Muscle of arm (tissue), 12 donors: ENCODE results near the gene ATXN2. TPM values are rescaled to one million over a fixed set of nuclear protein-coding genes. Genes with fewer than 3 reads are reported as not detected.

Experiments
- DNase-seq: peaks from one replicate; pipeline ENCODE4 v3.0.0-alpha.2; 2013
- polyA plus RNA-seq, 12 donors: library from polyadenylated mRNA; unstranded; fragments of 120-200 nt; gene quantifications; one replicate each; pipeline ENCODE4 v1.2.1, GENCODE V29; 2013; ENCODE audit not compliant: insufficient read length in 12 of 12

ATXN2 gene
- polyA plus RNA-seq, 12 donors = 38.6 to 93.3 (median 53.1) TPM; not detected in 1

DNA sequence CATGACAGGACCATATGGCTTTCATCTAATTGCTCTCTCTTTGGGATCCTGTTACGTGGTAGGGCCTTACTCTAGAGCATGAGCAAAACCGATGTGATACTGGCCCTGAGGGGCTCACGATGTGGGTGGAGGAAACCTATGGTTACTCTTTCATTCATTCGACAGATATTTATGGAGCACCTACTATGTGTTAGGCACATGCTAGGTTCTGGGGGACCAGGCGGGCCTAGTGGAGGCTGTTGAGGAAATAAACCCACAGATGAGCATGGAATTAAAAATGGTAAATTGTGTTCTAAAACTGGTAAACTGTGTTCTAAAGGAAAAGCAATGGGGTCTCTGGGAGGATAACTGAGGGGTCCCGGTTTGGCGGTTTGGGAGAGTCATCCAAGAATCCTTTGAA lies 178.6 kb downstream of the ATXN2 start:
- DNase-seq = no peak

DNA sequence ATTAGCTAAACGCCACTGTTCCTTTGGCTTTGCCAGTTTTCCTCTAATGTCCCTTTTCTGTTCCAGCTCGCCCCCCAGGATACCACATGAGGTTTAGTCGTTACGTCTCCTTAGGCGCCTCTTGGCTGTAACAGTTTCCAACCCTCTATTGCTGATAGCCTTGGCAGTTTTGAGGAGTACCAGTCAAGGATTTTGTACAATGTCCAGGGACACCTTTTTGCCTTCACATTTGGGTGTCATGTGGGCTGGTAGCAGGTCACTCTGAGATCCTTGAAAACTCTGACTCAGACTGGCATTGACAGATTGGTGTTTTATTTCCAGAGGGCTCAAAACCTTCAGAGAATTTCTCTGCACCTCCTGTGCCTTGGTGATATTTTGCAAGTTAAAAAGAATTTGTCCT lies 179.3 kb downstream of the ATXN2 start:
- no peak for DNase-seq

DNA sequence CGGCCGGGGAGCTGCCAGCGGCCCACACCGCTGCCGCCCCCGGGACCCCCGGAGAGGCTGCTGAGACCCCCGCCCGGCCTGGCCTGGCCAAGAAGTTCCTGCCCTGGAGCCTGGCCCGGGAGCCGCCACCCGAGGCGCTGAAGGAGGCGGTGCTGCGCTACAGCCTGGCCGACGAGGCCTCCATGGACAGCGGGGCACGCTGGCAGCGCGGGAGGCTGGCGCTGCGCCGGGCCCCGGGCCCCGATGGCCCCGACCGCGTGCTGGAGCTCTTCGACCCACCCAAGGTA lies 180.6 kb downstream of the ATXN2 start:
- no peak for DNase-seq

DNA sequence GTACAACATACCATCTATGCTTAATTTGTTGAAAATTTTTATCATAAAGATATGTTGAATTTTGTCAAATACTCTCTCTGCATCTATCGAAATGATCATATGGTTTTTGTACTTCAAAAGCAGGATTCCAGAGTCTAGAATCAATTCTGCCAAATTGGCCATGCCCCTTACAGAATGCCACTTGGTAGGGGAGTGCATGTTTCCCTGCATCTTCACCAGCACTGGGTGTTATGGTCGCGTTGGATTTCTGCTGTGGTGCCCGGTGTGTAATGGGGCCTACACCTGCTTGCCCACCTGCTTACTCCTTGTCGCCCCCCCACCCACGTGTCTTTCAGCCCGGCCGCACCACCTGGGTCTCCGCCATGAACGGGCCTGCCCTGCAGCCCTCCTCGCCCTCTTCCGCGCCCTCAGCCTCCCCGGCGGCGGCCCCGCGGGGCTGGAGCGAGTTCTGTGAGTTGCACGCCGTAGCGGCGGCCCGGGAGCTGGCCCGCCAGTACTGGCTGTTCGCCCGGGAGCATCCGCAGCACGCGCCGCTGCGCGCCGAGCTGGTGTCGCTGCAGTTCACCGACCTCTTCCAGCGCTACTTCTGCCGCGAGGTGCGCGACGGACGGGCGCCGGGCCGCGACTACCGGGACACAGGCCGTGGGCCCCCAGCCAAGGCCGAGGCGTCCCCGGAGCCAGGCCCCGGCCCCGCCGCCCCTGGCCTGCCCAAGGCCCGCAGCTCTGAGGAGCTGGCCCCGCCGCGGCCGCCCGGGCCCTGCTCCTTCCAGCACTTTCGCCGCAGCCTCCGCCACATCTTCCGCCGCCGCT lies 181.1 kb downstream of the ATXN2 start:
- DNase-seq = no peak

DNA sequence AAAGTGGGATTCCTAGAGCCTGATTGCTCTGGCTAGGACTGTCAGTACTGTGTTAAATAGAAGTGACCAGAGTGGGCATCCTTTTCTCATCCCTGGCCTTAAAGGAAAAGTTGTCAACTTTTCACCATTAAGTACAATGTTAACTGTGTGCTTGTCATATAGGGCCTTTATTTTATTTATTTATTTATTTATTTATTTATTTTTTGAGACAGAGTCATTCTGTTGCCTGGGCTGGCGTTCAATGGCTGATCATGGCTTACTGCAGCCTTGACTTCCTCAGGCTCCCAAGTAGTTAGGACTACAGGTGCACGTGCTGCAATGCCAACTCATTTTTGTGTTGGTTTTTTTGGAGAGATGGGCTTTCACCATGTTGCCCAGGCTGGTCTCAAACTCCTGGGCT lies 181.8 kb downstream of the ATXN2 start:
- no peak for DNase-seq

DNA sequence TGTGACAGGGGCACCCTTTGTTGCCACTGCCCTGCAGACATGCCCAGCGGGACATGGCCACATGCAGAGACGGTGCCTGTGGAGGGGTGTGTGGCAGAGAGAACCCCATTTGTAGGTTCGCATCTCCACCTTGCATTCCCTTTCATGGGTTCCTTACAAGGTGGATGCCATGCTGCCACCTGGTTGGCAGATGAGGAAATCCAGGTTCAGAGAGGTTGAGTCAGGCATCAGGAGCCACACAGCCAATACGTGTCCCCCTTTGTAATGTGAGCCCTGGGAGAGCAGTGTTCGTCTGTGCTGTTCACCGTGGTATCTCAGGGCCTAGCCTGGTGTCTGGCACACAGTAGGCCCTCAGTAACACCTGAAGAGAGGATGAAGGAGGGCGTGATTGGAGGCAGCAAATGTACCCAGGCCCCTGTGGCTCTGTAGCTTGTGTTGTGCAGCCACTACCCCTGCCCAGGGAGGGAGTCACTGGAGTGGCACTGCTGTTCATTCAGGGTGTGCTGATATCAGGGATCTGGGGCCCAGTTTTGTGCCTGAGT lies 184.3 kb downstream of the ATXN2 start:
- no peak for DNase-seq

DNA sequence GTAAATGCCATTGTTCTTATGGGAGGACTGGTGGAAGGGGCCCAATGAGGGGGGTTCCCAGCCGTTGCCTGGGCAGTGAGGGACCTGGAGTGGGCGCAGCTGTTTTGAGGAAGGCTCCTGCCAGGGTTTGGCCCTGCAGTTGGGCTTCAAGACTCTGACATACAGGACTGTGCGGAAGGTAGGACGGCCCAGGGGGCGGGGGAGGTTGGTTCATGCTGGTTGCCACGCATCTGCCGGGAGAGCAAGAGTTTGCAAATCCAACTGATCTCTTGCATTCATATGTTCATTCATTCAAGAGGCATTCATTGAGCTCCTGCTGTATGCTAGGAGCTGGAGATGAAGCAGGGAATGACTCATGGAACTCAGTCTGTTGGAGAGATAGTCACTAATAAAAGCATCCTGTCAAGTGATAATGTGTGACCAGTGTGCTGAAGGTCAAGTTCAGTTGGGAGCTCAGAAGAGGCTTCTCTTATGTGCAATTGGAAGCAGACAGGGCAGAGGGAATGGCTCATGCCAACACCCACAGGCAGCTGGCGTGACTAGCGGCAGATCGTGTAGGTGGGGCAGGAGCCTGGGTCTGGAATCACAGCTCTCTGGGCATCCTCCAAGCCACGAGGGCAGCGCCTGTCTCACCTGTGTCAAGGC lies 185.6 kb downstream of the ATXN2 start:
- no peak for DNase-seq

DNA sequence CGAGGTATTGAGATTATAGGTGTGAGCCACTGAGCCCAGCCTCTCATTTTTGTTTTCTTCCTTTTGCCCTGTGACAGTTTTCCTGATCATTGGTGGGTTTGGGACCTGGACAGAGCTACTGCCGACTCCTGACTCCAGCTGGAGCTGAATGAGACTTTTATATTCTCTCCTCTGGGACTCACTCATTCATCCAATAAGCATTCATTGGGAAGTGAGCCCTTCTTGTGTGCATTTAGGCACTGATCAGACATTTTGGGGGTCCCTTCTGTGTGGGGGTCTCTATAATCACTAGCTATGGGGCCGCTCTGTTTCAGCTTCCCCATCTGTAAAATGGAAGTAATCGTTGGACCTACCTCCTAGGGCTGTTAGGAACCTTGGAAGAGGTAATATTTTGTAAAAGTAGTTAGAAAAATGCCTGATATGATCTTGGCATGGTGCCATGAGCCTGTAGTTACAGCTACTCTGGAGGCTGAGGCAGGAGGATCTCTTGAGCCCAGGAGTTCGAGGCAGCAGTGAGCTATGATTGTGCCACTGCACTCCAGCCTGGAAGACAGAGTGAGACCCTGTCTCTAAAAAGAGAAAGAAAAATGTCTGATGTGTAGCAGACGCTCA lies 186.2 kb downstream of the ATXN2 start:
- DNase-seq = no peak

DNA sequence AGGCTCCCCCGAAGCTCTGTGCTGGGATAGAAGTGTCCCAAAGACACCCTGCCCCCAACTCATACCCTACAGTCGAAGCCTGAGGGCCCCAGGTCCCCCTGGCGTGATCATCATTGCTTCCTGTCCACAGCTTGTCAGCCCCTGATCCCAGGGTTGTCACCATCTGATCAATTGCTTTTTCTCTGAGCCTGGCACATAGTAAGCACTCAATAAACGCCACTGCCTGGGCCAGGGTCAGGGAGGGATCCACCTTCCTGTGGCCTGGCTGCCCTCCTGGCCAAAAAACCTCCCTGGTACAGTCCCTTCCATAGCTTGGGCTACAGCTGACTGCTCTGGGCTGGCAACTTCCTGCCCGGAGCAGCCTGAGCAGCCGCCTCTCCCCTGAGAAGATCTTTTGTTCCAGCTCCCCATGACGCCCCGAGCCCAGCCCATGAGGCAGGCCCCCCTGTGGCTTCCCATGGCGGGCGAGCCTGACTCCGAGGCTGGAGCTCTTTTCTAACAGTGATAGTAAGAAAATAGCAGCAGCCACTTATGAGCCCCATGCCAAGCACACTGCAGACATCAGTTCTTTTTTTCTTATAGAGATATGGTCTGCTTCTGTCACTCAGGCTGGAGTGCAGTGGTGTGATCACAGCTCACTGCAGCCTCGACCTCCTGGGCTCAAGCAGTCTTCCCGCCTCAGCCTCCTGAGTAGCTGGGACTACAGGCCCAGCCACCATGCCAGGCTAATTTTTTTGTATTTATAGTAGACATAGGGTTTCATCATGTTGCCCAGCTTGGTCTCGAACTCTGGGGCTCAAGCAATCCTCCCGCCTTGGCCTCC lies 186.9 kb downstream of the ATXN2 start:
- DNase-seq = no peak

DNA sequence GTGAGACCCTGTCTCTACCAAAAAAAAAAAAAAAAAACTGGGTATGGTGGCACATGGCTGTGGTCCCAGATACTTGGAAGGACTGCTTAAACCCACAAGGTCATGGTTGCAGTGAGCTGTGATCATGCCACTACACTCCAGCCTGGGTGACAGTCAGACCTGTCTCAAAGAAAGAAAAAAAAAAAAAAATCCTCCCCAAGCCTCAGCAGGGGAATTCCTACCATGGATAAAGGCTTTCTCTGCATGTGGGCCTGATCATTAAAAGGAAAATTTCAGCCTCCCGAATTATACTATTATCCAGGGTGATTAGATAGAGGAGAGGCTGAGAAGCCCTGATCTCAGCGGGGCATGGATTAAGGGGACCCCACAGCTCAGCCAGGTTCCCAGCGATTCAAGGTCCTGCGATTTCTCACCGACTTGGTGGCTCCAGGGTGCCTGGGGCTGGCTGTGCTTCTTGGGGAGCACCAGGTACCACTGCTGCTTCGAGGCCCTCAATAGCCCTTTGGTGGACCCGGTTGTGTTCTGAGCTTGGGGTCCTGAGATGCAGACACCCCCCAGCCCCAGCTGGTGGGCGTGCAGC lies 187.8 kb downstream of the ATXN2 start:
- no peak for DNase-seq

DNA sequence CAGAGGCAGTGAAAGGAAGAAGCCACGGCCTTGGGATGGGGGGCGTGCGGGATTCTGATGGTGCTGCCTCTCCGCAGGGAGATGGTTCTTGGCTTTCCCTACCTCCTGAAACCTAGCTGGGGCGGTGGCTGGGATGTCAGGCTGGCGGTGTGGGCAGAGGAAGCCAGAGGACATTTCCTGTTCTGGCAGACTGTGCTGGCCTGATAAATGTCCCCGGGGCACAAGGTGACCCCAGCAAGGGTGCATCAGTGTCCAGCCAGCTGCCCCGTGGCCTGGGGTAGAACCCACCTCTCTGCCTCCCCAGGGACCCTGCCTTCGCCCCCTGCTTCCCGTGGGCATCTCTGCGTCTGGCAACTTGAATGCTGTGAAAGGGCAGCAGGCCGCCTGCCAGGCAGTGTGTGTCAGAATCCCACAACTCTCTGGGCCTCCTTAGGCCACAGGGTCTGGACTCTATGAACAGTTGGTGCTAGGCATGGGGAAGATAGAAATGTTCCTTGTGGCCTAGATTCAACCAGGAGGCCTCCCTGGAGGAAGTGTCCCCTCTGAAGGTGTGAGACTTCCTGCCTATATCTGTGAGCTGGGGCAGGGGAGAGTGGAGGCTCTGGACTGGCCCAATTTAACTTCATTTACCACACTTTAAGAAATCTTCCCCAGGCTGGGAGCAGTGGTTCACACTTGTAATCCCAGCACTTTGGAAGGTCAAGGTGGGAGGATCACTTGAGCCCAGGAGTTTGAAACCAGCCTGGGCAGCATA lies 188.5 kb downstream of the ATXN2 start:
- no peak for DNase-seq

DNA sequence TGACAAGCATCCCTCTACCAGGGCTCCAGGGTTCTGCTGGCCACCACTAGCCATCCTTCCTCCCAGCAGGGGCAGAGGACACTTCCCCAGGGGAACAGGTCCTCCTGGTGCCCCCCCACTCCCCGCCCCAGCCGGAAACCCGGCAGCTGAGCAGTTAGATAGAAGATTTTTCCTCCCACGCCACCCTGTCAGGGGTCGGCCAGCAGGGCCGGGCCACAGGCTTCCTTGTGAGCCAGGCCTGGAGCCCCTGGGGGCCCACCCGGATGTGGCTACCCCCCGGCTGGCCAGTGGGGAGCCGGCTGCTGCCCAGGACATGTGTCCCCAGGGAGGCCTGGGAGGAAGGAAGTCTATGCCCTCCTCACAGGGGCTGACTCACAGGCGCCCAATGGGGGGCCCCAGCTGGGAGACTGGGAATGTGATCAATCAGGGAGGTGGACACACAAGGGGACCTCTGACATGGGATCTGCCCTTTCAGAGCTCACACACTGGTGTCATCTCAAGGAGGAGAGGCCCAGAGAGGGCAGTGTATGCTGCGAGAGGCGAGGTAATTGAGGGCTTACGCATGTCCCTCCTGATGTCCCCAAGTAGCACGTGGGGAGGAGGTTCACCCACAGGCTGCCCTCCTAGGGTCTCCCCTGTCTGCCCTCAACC lies 189.2 kb downstream of the ATXN2 start:
- no peak for DNase-seq

DNA sequence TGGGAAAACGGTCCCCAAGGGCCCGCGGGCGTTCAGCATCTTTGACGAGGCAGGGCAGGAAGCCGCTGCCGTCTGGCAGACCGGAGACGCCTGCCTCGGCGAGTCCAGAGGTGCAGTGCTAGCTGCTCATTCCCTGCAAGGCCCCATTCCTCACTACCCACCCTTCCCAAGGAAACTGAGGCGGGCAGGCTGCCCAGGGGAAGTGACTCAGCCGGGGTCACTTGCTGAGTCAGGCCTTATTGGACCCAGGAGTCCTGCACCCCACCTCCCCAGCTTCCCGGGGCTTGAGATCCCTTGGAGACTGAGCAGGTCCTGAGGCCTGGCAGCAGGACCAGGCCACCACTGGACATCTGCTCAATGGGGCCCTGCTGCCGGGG lies 189.7 kb downstream of the ATXN2 start:
- no peak for DNase-seq

DNA sequence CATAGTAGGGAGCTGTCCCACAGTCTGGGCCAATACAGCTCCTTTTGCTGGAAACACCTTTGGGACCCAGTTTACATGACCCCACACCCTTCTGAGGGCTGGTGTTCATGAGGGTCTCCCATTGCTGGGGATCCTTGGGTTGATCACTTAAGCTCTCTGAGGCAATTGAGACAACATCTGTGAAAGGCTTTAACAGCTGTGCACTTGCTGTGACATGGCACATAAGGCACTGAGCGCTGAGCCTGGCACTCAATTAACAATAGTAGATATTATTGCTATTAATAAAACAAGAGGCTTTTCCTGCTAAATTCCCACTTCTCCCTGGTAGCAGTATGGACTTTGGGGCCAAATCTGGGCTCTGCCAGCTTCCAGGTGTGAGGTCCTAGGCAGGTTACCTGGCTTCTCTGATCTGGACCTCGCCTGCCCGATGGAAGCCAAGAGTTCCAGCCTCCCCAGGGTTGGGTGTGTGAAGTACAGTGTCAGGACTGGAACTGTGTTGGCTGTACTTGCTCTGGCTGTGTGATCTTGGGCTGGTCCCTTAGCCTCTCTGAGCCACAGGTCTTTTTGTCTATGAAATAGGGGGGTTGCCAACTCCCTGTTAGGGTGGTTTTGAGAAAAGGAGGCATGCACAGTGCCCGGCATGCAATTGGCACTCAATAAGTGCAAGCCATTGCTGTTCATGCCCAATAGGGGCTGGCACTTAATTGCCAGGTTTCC lies 190.3 kb downstream of the ATXN2 start:
- DNase-seq = no peak

DNA sequence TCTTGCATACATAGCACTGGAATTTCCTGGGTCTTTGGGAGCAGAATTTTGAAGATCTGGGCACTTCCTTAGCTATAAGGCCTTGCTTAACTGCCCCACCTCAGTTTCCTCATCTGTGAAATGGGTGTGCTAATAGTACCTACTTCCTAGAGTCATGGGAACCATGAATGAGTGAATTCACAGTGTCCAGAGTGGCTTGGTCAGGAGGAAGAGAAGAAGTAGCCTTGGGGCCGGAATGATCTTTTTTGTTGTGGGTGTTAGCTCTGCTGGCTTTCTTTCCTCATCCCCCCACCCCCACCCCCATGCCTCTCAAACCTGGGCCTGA lies 191.0 kb downstream of the ATXN2 start:
- no peak for DNase-seq

DNA sequence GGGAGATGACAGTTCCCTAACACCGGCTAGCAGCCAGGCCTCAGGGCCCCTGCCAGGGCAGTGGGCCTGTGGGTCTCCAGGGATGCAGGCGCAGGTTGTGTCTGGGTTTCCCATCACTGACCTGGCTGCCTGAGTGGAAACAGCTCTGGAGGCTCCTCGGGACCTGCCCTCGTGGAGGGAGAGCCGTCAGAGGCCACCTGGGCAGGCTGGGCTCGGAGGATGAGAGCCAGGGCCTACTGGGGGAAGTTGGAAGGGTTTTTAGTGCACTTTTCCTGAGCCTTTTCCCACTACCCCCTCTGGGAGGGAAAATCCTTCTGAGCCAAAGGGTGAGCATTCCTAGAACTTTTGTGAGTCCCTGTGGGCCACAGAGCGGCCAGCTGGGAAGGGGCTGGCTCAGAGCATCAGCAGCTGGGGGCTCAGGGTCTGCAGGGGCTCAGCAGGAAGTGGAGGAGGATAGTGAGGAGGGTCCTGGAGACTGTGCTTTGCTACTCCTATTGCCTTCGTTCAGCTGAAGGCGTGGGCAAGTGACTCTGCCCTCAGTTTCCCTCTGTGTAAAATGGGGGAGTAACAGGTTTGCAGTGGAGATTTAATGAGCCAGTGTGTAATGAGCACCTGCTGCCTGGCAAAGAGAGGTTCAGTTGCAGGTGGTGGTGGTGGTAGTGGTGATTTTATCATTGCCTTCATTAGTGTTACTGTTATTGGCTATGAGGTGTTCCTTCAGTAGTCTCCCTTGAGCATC lies 191.6 kb downstream of the ATXN2 start:
- DNase-seq = no peak

DNA sequence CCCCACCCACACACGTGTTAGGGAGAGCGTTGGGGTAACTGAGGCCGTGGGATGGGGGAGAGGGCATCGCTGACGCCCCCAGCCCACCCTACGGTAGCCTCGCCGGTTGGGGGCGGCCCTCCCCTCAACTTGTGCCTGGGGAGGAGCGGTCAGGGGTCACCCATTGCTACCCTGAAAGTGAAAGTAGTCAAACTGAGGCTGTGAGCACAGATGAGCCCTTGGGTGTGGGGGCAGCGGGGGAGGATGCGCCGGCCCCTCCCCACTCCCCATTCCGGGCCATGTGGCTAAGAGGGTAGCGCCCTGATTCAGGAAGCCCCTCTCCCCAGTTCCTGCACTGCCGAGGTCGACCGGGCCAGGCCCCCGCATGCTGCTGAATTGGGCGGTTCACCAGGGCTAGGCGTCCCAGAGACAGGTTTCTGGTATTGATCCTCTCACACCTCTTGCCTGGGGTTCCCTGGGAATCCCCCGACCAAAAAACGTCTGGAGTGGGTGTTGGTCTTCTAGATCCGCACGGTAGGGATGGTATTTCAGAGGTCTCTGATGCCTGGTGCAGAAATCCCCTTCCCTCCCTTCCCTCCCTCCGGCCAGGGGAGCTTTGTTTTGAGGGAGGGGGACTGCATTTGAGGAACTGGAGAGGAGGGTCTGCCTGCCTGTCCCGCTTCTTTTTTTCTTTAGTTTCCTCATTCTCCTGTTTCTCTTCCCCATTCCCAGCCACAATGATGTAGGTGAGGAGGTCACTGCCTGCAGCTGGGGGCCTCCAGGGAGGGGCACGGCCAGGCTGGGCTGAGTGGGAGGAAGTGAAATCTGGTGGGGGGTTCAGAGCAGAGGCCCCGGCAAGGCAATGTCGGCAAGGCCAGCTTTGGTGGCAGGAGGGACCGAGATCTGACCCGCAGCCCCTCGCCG lies 192.4 kb downstream of the ATXN2 start:
- no peak for DNase-seq

DNA sequence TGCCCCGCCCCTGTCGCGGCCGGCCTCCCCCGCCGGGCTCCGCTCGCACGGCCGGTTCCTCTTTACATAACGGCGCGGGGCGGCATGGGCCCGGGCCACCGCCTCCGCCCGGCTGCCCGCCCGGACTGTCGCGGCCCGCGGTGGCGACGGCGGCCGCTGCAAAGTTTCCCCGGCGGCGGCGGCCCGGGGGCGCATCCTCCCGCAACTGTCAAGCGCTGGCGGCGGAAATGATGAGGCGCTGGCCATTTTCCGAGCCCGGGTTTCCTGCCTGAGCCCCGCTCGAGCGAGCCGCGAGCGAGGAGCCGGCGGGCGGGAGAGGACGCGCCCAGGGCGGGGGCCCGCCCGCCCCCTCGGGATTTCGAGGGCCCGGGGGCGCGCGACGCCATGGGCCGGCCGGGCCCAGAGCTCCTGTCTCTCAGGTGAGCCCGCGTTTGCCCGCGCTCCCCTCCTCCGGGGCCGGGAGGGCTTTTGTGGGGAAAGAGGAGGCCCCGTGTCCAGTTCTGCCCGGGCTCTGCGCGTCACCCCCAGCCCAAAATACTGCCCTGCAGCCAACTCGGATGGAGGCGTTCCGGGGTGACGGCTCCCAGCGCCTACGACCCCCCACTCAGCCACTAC lies 193.1 kb downstream of the ATXN2 start, which contains the start of gene SH2B3:
Gene SH2B3, plus strand, starts transcription at position 65 of the 615 bp plus-strand sequence. CDS start 12,223 bp downstream, outside the sequence.
- no peak for DNase-seq
